ENCODE measurements around the gene MRPS15.
A peak's percentile ranks its signal among the peaks of the same experiment; 100 is the strongest.

The MRPS15 gene

GRCh38 chr1:36464605-36465393 lies 615 bp upstream of the MRPS15 start:
- H3K27ac ChIP-seq: peak overlapping the region; percentile 73
- no peak for TF ChIP-seq ZFX (IDR thresholded peaks at IDR 0.05; ENCODE audit: borderline replicate concordance)
- no peak for TF ChIP-seq CTCF (IDR thresholded peaks at IDR 0.05)

- H3K27ac ChIP-seq: peak overlapping the region; percentile 73
- TF ChIP-seq CTCF (IDR thresholded peaks at IDR 0.05): no peak
These were observed 751 bp downstream of the MRPS15 start for GRCh38 chr1:36463463-36463802.

- TF ChIP-seq ZFX (IDR thresholded peaks at IDR 0.05; ENCODE audit: borderline replicate concordance): no peak
- TF ChIP-seq CTCF (IDR thresholded peaks at IDR 0.05): no peak
- peak overlapping the region; percentile 13; the same call in 1 of the 2 replicates for H3K27ac ChIP-seq
These were observed 5.3 kb downstream of the MRPS15 start for GRCh38 chr1:36458910-36459309.

- TF ChIP-seq ZFX (IDR thresholded peaks at IDR 0.05; ENCODE audit: borderline replicate concordance) (no peak), CTCF (IDR thresholded peaks at IDR 0.05) (no peak)
- peak overlapping the region; percentile 13; the same call in 1 of the 2 replicates for H3K27ac ChIP-seq
These were observed 6.5 kb downstream of the MRPS15 start for GRCh38 chr1:36457691-36458090.

- TF ChIP-seq ZFX (IDR thresholded peaks at IDR 0.05; ENCODE audit: borderline replicate concordance): no peak
- no peak for TF ChIP-seq CTCF (IDR thresholded peaks at IDR 0.05)
- no peak overlapping the region for H3K27ac ChIP-seq
These were observed 7.7 kb downstream of the MRPS15 start for GRCh38 chr1:36456391-36456928.

GRCh38 chr1:36455386-36455785 lies 8.8 kb downstream of the MRPS15 start:
- no peak overlapping the region for H3K27ac ChIP-seq
- no peak for TF ChIP-seq CTCF (IDR thresholded peaks at IDR 0.05)

- H3K27ac ChIP-seq: no peak overlapping the region
- TF ChIP-seq ZFX (IDR thresholded peaks at IDR 0.05; ENCODE audit: borderline replicate concordance) (no peak), CTCF (IDR thresholded peaks at IDR 0.05) (no peak)
These were observed 10.4 kb downstream of the MRPS15 start for GRCh38 chr1:36453600-36454388.

Measured in 22Rv1 (cell line).